SH-SY5Y (cell line): ENCODE data around the gene MGMT.

Experiments used
- GATA2 ChIP-seq: IDR thresholded peaks from 2 replicates; pipeline ENCODE4 v1.6.1; 2011; ENCODE audit warnings: mild to moderate bottlenecking, low read depth, low read length
- GATA3 ChIP-seq: IDR thresholded peaks from 2 replicates; pipeline ENCODE4 v1.6.1; 2011; ENCODE audit warnings: low read depth, mild to moderate bottlenecking, low read length, moderate library complexity

DNA sequence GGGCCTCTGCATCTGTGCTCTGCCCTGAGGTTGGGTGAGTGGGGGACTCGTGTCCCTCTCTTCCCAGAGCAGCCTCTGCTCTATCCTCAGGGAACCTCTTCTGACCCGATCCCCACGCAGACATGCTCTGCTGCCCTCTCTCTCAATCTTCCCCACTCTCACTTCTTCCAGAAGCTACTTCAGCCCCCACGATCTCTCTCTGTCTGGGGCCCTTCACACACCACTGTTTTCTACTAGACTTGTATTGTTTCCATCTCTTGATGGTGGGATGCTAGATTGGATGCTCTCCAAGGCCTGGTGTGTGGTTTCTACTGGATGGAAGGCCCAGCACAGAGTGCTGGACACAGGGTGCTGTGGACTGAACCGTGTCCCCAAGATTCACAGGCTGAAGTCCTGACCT lies 10.0 kb downstream of the MGMT start:
- TF ChIP-seq GATA2 (no peak), GATA3 (no peak)
